GM12878 (cell line): Measurements from ENCODE around the gene WWP2. TPM values are rescaled to one million over a fixed set of nuclear protein-coding genes. Genes with fewer than 3 reads are reported as not detected.

Source experiments
- ATAC-seq: fragments of 200-7000 bp; cut with Tn5 transposase; 3 replicates; pipeline ENCODE4 v1.9.1; 2020; ENCODE audit warnings: mild to moderate bottlenecking, moderate library complexity
- BruUV-seq: library from RNA; stranded (reverse); fragments of 400-500 nt; replicated peaks from 2 replicates; lab custom pipeline; 2021; lab: Mats Ljungman, UMichigan
- CTCF ChIA-PET: fragments of 300-600 bp; sonication (Branson Sonifier 250); formaldehyde crosslinking; extraction: SDS; loops from one replicate; lab custom pipeline; 2021; ENCODE audit warnings: inconsistent platforms; lab: Yijun Ruan, JAX
- POLR2A ChIA-PET: fragments of 350-600 bp; formaldehyde crosslinking; extraction: SDS; loops from one replicate; lab custom pipeline; 2021; ENCODE audit warnings: inconsistent platforms; lab: Charles Lee
- RAD21 ChIA-PET: fragments of 300-600 bp; sonication (Branson Sonifier 250); formaldehyde crosslinking; loops from one replicate; lab custom pipeline; 2023; ENCODE audit warnings: antibody characterized with exemption; ENCODE audit not compliant: unreplicated experiment; lab: Charles Lee
- SMC1A ChIA-PET: fragments of 300-600 bp; sonication (Branson Sonifier 250); formaldehyde crosslinking; loops from one replicate; lab custom pipeline; 2023; ENCODE audit not compliant: unreplicated experiment, uncharacterized antibody; lab: Charles Lee
- DNase-seq: peaks from one replicate; pipeline ENCODE4 v3.0.0-alpha.2; 2011; ENCODE audit warnings: low read depth, low spot score
- FAIRE-seq: peaks from 3 replicates; lab custom pipeline; 2011; peaks lifted over from hg19 to GRCh38; lab: Jason Lieb, UNC
- H2AFZ ChIP-seq: 2 replicates; pipeline ENCODE4 v1.6.0; 2011; ENCODE audit warnings: low read depth, low read length, control low read depth; ENCODE audit not compliant: control insufficient read depth
- H3K27ac ChIP-seq: 2 replicates; pipeline ENCODE4 v1.5.1; 2011; ENCODE audit warnings: control low read depth; ENCODE audit not compliant: control insufficient read depth, insufficient read depth
- H3K27me3 ChIP-seq, 2 experiments: replicated peaks in 1 of 2; 2 replicates each; pipeline versions ENCODE4 v1.6.0 to v1.6.1; 2011; ENCODE audit warnings: low read length in 1 of 2; ENCODE audit not compliant: control insufficient read depth in 2 of 2, insufficient read depth in 2 of 2
- H3K36me3 ChIP-seq, 2 experiments: 2 replicates each; pipeline ENCODE4 v1.5.1; 2011; ENCODE audit warnings: low read length in 1 of 2; ENCODE audit not compliant: control insufficient read depth in 2 of 2, insufficient read depth in 2 of 2
- H3K4me1 ChIP-seq: 2 replicates; pipeline ENCODE4 v1.6.1; 2011; ENCODE audit warnings: mild to moderate bottlenecking, low read length, moderate library complexity, mixed read lengths; ENCODE audit not compliant: control insufficient read depth, insufficient read depth
- H3K4me2 ChIP-seq: 2 replicates; pipeline ENCODE4 v1.6.0; 2011; ENCODE audit warnings: control low read depth; ENCODE audit not compliant: control insufficient read depth, insufficient read depth
- H3K4me3 ChIP-seq: fragments of 200-600 bp; sonication (generic); 2 replicates; pipeline ENCODE4 v1.5.1; 2016
- H3K79me2 ChIP-seq: 2 replicates; pipeline ENCODE4 v1.6.0; 2011; ENCODE audit warnings: low read length; ENCODE audit not compliant: control insufficient read depth, insufficient read depth
- H3K9ac ChIP-seq: 2 replicates; pipeline ENCODE4 v1.8.0; 2011; ENCODE audit warnings: low read length, control low read depth, mixed read lengths; ENCODE audit not compliant: control insufficient read depth, insufficient read depth
- H3K9me3 ChIP-seq: replicated peaks from 3 replicates; pipeline ENCODE4 v1.5.1; 2011; ENCODE audit warnings: mild to moderate bottlenecking, low read length; ENCODE audit not compliant: control insufficient read depth, insufficient read depth
- H4K20me1 ChIP-seq: 2 replicates; pipeline ENCODE4 v1.6.0; 2011; ENCODE audit not compliant: control insufficient read depth, insufficient read depth
- IKZF1 ChIP-seq: fragments of 450-650 bp; conservative IDR thresholded peaks from 2 replicates; pipeline ENCODE4 v1.6.1; 2017; ENCODE audit warnings: antibody characterized with exemption, mild to moderate bottlenecking
- KAT2A ChIP-seq: conservative IDR thresholded peaks from 2 replicates; pipeline ENCODE4 v1.6.1; 2011; ENCODE audit warnings: low read depth, low read length; ENCODE audit not compliant: control insufficient read depth
- MAX ChIP-seq: IDR thresholded peaks from 2 replicates; pipeline ENCODE4 v1.6.1; 2012; ENCODE audit warnings: low read depth, low read length, improper control_type of control experiment
- MEF2A ChIP-seq: IDR thresholded peaks from 2 replicates; pipeline ENCODE4 v1.6.1; 2011; ENCODE audit warnings: low read depth, mild to moderate bottlenecking, low read length, moderate library complexity; ENCODE audit not compliant: insufficient read depth
- MEF2B ChIP-seq: fragments of 450-650 bp; IDR thresholded peaks from 2 replicates; pipeline ENCODE4 v1.6.1; 2018; ENCODE audit warnings: mild to moderate bottlenecking, moderate library complexity; ENCODE audit not compliant: partially characterized antibody, poor library complexity, severe bottlenecking
- MLLT1 ChIP-seq: fragments of 450-650 bp; IDR thresholded peaks from 2 replicates; pipeline ENCODE4 v1.6.1; 2016; ENCODE audit warnings: mild to moderate bottlenecking
- MTA2 ChIP-seq: fragments of 450-650 bp; IDR thresholded peaks from 2 replicates; pipeline ENCODE4 v1.6.1; 2016; ENCODE audit warnings: low read depth, mild to moderate bottlenecking, moderate library complexity
- NBN ChIP-seq: fragments of 450-650 bp; IDR thresholded peaks from 2 replicates; pipeline ENCODE4 v1.6.1; 2016
- PBX3 ChIP-seq: IDR thresholded peaks from 2 replicates; pipeline ENCODE4 v1.6.1; 2011; ENCODE audit warnings: mild to moderate bottlenecking, low read depth, low read length, moderate library complexity; ENCODE audit not compliant: insufficient replicate concordance
- PKNOX1 ChIP-seq: fragments of 450-650 bp; IDR thresholded peaks from 2 replicates; pipeline ENCODE4 v1.6.1; 2016; ENCODE audit warnings: mild to moderate bottlenecking
- PRDM15 ChIP-seq: fragments of 450-650 bp; formaldehyde crosslinking; IDR thresholded peaks from 2 replicates; pipeline ENCODE4 v1.4.0; 2020; ENCODE audit warnings: mild to moderate bottlenecking, moderate library complexity
- SMAD1 ChIP-seq: fragments of 450-650 bp; IDR thresholded peaks from 2 replicates; pipeline ENCODE4 v1.6.1; 2018; ENCODE audit warnings: mild to moderate bottlenecking, low read depth; ENCODE audit not compliant: partially characterized antibody
- WGBS: methylation state at CpG from one replicate; pipeline ENCODE4 v1.1.6; 2016; ENCODE audit warnings: low lambda C conversion rate; ENCODE audit not compliant: insufficient replicate concordance, insufficient coverage; ENCODE audit errors: missing lambda C conversion rate; 5-methylcytosine and 5-hydroxymethylcytosine counted together
- in situ Hi-C: fragments of 300-500 bp; cut with MboI; formaldehyde crosslinking; loops from 9 replicates; pipeline ENCODE4 v1.14.3; 2018; ENCODE audit warnings: mixed read lengths
- intact Hi-C: fragments of 100-400 bp; cut with micrococcal nuclease; formaldehyde crosslinking; loops from one replicate; pipeline ENCODE4 v1.14.2; 2022; ENCODE audit not compliant: unreplicated experiment
- polyA plus RNA-seq, 11 experiments: library from polyadenylated mRNA; depleted of rRNA in 4 of 11; unstranded in 6 of 11; stranded (reverse) in 5 of 11; fragments of >200 nt; fragmentation: Nextera tagmentation in 4 of 11; fragmentation: Illumina TruSeq in 1 of 11; extraction: Ambion mirVana in 4 of 11; extraction: Trizol in 1 of 11; gene quantifications; 1 replicate in 1 of 11; 2 replicates in 10 of 11; pipeline versions ENCODE4 v1.2.1 to v1.2.3, GENCODE V29; 2011 to 2016; ENCODE audit warnings: inconsistent platforms in 2 of 11, missing spikeins in 2 of 11, low read depth in 1 of 11
- total RNA-seq, 4 experiments: library from RNA; depleted of rRNA in 3 of 4; stranded (reverse); fragments of >200 nt in 3 of 4; fragmentation: Illumina TruSeq in 1 of 4; extraction: Trizol in 1 of 4; gene quantifications; 2 replicates each; pipeline versions ENCODE4 v1.2.1 to v1.2.3, GENCODE V29; 2013 to 2021

WWP2 gene
- total and polyA plus RNA-seq, 10 of the 15 experiments (the other 5 are each of a cell fraction or from before 2014, with no cell fraction given), result 2.8 to 47.0 (median 23.8) TPM

- Histone ChIP-seq H2AFZ (no peak overlapping the region), H4K20me1 (no peaks in the 10 kb centered on the region), H3K4me1 (peaks cover 2% of the 10 kb centered on the region; the same call in 1 of the 2 replicates), H3K9ac (peak overlapping the region; percentile 21; the same call in 1 of the 2 replicates), H3K4me3 (no peak overlapping the region; the same call in 1 of the 2 replicates), H3K27ac (peak overlapping the region; percentile 31; the same call in 1 of the 2 replicates), H3K79me2 (no peaks in the 10 kb centered on the region), H3K4me2 (peak overlapping the region; percentile 59; the same call in 1 of the 2 replicates), H3K27me3 (no peaks in the 10 kb centered on the region), H3K36me3 (no peaks in the 10 kb centered on the region), H3K9me3 (no peaks in the 10 kb centered on the region)
- DNase-seq, result no peak
- ChIA-PET SMC1A (interaction anchor here (1.0 to 1.7 kb wide), 3 partner anchors 29 to 36 kb away, joined by 4 read pairs; no protein-coding TSS in a partner anchor), RAD21 (interaction anchor here (0.8 kb wide), 1 partner anchor 96 kb away, joined by 3 read pairs; no protein-coding TSS in a partner anchor), POLR2A (interaction anchor here (0.5 kb wide), 2 partner anchors 10 to 43 kb away, joined by 5 to 6 read pairs; no protein-coding TSS in a partner anchor), CTCF (interaction anchor here (0.7 to 1.6 kb wide), 3 partner anchors 13 to 96 kb away, joined by 3 to 6 read pairs (median 4); no protein-coding TSS in a partner anchor)
- peak; percentile 70 for ATAC-seq
- in situ Hi-C loops (no loop called here), intact Hi-C loops (no loop called here)
- WGBS, result 99% methylated on average over 7 of the region's 7 CpGs
- peak; percentile 38 for TF ChIP-seq PBX3
- no peak for TF ChIP-seq MAX
- peak; percentile 94 for TF ChIP-seq MLLT1
- TF ChIP-seq KAT2A, result no peak
- no peak for TF ChIP-seq PRDM15 (CRISPR knock-in tag)
- peak; percentile 30; the same call in 1 of the 2 replicates for TF ChIP-seq IKZF1
- TF ChIP-seq MEF2B, result peak; percentile 50
- TF ChIP-seq MTA2, result peak; percentile 60; the same call in 1 of the 2 replicates
- TF ChIP-seq PKNOX1, result peak; percentile 88
- no peak for TF ChIP-seq SMAD1
- TF ChIP-seq NBN, result no peak
- peak; percentile 57; the same call in 1 of the 2 replicates for TF ChIP-seq MEF2A
- no peak for FAIRE-seq
- BruUV-seq, result no TSS peak
These were observed 72.8 kb downstream of the WWP2 start for GRCh38 chr16:69834807-69835466.
